Neural progenitor cell (in vitro differentiated cells): ENCODE data around the gene ALMS1. TPM values are rescaled to one million over a fixed set of nuclear protein-coding genes. Genes with fewer than 3 reads are reported as not detected.
"Not testable (repeated sequence)": the region's sequence is repeated elsewhere in the genome, so short reads cannot be mapped to it uniquely, and the experiment has no call there.

Experiments
- DNase-seq: peaks from one replicate; pipeline ENCODE4 v3.0.0-alpha.2; 2016; ENCODE audit warnings: low spot score
- H2AFZ ChIP-seq: fragments of 200-600 bp; sonication (generic); replicated peaks from 2 replicates; pipeline ENCODE4 v1.6.1; 2016; ENCODE audit warnings: antibody characterized with exemption
- H3F3A ChIP-seq: fragments of 200-600 bp; sonication (generic); 2 replicates; pipeline ENCODE4 v1.6.1; 2016; ENCODE audit warnings: antibody characterized with exemption, low read depth
- H3K27ac ChIP-seq: fragments of 200-600 bp; sonication (generic); 2 replicates; pipeline ENCODE4 v1.5.1; 2016; ENCODE audit warnings: mild to moderate bottlenecking
- H3K27me3 ChIP-seq: fragments of 200-600 bp; sonication (generic); 2 replicates; pipeline ENCODE4 v1.6.1; 2016; ENCODE audit warnings: mild to moderate bottlenecking, moderate library complexity
- H3K36me3 ChIP-seq: fragments of 200-600 bp; sonication (generic); 2 replicates; pipeline ENCODE4 v1.5.1; 2016
- H3K4me1 ChIP-seq: fragments of 200-600 bp; sonication (generic); 2 replicates; pipeline ENCODE4 v1.6.1; 2016; ENCODE audit warnings: mixed run types
- H3K4me2 ChIP-seq: fragments of 200-600 bp; sonication (generic); 2 replicates; pipeline ENCODE4 v1.6.1; 2016
- H3K4me3 ChIP-seq: fragments of 200-600 bp; sonication (generic); 2 replicates; pipeline ENCODE4 v1.5.1; 2016
- H3K79me2 ChIP-seq: fragments of 200-600 bp; sonication (generic); 2 replicates; pipeline ENCODE4 v1.6.1; 2016; ENCODE audit warnings: low read depth
- H3K9ac ChIP-seq: fragments of 200-600 bp; sonication (generic); 2 replicates; pipeline ENCODE4 v1.6.1; 2016
- H3K9me3 ChIP-seq: fragments of 200-600 bp; sonication (generic); 2 replicates; pipeline ENCODE4 v1.5.1; 2016; ENCODE audit warnings: low read depth
- H4K20me1 ChIP-seq: fragments of 200-600 bp; sonication (generic); 2 replicates; pipeline ENCODE4 v1.6.1; 2016; ENCODE audit warnings: low read depth
- H3K27ac Mint-ChIP-seq: 3 replicates; pipeline ENCODE4 v1.8.0; 2021; ENCODE audit warnings: mixed read lengths
- H3K27me3 Mint-ChIP-seq: 2 replicates; pipeline ENCODE4 v1.8.0; 2022; ENCODE audit warnings: low read depth, mild to moderate bottlenecking, inconsistent platforms, moderate library complexity, mixed read lengths; ENCODE audit not compliant: insufficient read depth
- H3K36me3 Mint-ChIP-seq: 3 replicates; pipeline ENCODE4 v1.8.0; 2021; ENCODE audit warnings: mixed read lengths
- H3K4me1 Mint-ChIP-seq: 3 replicates; pipeline ENCODE4 v1.8.0; 2021; ENCODE audit warnings: mixed read lengths
- H3K4me3 Mint-ChIP-seq: 3 replicates; pipeline ENCODE4 v1.8.0; 2021; ENCODE audit warnings: mild to moderate bottlenecking, moderate library complexity, mixed read lengths
- H3K9me3 Mint-ChIP-seq: 3 replicates; pipeline ENCODE4 v1.8.0; 2020; ENCODE audit warnings: mixed read lengths
- CTCF ChIP-seq: fragments of 200-600 bp; sonication (generic); IDR thresholded peaks from 2 replicates; pipeline ENCODE4 v1.5.1; 2017; ENCODE audit warnings: antibody characterized with exemption, mild to moderate bottlenecking
- total RNA-seq: library from RNA; depleted of rRNA; stranded (reverse); fragments of >200 nt; gene quantifications from 2 replicates; pipeline ENCODE4 v1.2.3, GENCODE V29; 2015; ENCODE audit warnings: low replicate concordance

The ALMS1 gene
- total RNA-seq, 1 donor from 2014 or later = 58.8 TPM

GRCh38 chr2:73624625-73625024 lies 239.0 kb downstream of the ALMS1 start:
- H3K9me3 Mint-ChIP-seq, H3K4me1 Mint-ChIP-seq, H3K79me2 ChIP-seq, H2AFZ ChIP-seq, H3K27ac Mint-ChIP-seq, H3F3A ChIP-seq, H3K4me3 ChIP-seq, H3K27me3 Mint-ChIP-seq, H3K9ac ChIP-seq, H3K4me3 Mint-ChIP-seq, H3K4me1 ChIP-seq, H3K36me3 ChIP-seq, H4K20me1 ChIP-seq, H3K27me3 ChIP-seq, H3K9me3 ChIP-seq, H3K4me2 ChIP-seq, H3K27ac ChIP-seq, H3K36me3 Mint-ChIP-seq: not testable (repeated sequence)
- TF ChIP-seq CTCF = peak; percentile 44
- peak; percentile 3 for DNase-seq

- H3K27me3 Mint-ChIP-seq, H4K20me1 ChIP-seq, H3K36me3 Mint-ChIP-seq, H3K4me3 ChIP-seq, H3K4me2 ChIP-seq, H3K4me3 Mint-ChIP-seq, DNase-seq, H3K27me3 ChIP-seq, H3K79me2 ChIP-seq, H3K36me3 ChIP-seq, H3K4me1 ChIP-seq, H3K27ac Mint-ChIP-seq, H3K4me1 Mint-ChIP-seq, H3K9ac ChIP-seq, H3F3A ChIP-seq, H3K9me3 ChIP-seq, H2AFZ ChIP-seq, H3K9me3 Mint-ChIP-seq, H3K27ac ChIP-seq: not testable (repeated sequence)
These were observed 240.6 kb downstream of the ALMS1 start for GRCh38 chr2:73626237-73626636.

GRCh38 chr2:73628493-73628892 lies 242.9 kb downstream of the ALMS1 start:
- not testable (repeated sequence) for H3K27me3 ChIP-seq, DNase-seq, H3K27ac ChIP-seq, H3K27me3 Mint-ChIP-seq, H3K36me3 Mint-ChIP-seq, H3K79me2 ChIP-seq, H3K27ac Mint-ChIP-seq, H3K36me3 ChIP-seq, H4K20me1 ChIP-seq, H3F3A ChIP-seq, H3K9me3 Mint-ChIP-seq, H3K4me2 ChIP-seq, H3K9me3 ChIP-seq, H3K4me3 ChIP-seq, H3K9ac ChIP-seq, H3K4me3 Mint-ChIP-seq, H3K4me1 Mint-ChIP-seq, H2AFZ ChIP-seq, H3K4me1 ChIP-seq

GRCh38 chr2:73630662-73631266 lies 245.1 kb downstream of the ALMS1 start:
- H3K4me3 ChIP-seq, H3K4me3 Mint-ChIP-seq, H3K9ac ChIP-seq, H3K27me3 ChIP-seq, H3K27me3 Mint-ChIP-seq, H3K4me1 Mint-ChIP-seq, H3K27ac ChIP-seq, H3K4me2 ChIP-seq, H3K9me3 ChIP-seq, H4K20me1 ChIP-seq, H3F3A ChIP-seq, H3K36me3 ChIP-seq, H3K36me3 Mint-ChIP-seq, H3K9me3 Mint-ChIP-seq, H3K27ac Mint-ChIP-seq, H3K4me1 ChIP-seq, H2AFZ ChIP-seq, H3K79me2 ChIP-seq: not testable (repeated sequence)
- TF ChIP-seq CTCF = peak; percentile 72
- DNase-seq = peak; percentile 37

GRCh38 chr2:73636977-73637376 lies 251.3 kb downstream of the ALMS1 start:
- H3K27ac Mint-ChIP-seq, H3K27me3 ChIP-seq, H3K4me2 ChIP-seq, H3K36me3 Mint-ChIP-seq, H3K4me1 ChIP-seq, H3F3A ChIP-seq, H3K4me1 Mint-ChIP-seq, H3K4me3 ChIP-seq, H4K20me1 ChIP-seq, H3K4me3 Mint-ChIP-seq, H2AFZ ChIP-seq, H3K36me3 ChIP-seq, H3K9me3 ChIP-seq, H3K79me2 ChIP-seq, H3K27ac ChIP-seq, DNase-seq, H3K27me3 Mint-ChIP-seq, H3K9ac ChIP-seq: not testable (repeated sequence)
- peaks cover 16% of the 10 kb centered on the region for H3K9me3 Mint-ChIP-seq
